Measurements from ENCODE around the gene KANSL1.

- TF ChIP-seq CTCF (IDR thresholded peaks at IDR 0.05 in 2 of 3, conservative IDR thresholded peaks at IDR 0.05 in 1 of 3; ENCODE audit: control insufficient read depth in 2 of 3, extremely low read depth in 1 of 3, insufficient read depth in 1 of 3, low read depth in 3 of 3, low read length in 3 of 3) (no peak), TAF1 (IDR thresholded peaks at IDR 0.05; ENCODE audit: borderline replicate concordance, low read depth, low read length) (no peak), ATF3 (IDR thresholded peaks at IDR 0.05; ENCODE audit: borderline replicate concordance, extremely low read depth, low read depth, low read length) (no peak), POLR2AphosphoS2 (IDR thresholded peaks at IDR 0.05; ENCODE audit: low read depth, low read length) (no peak), RCOR1 (conservative IDR thresholded peaks at IDR 0.05; ENCODE audit: low read depth, low read length) (no peak), REST (IDR thresholded peaks at IDR 0.05; ENCODE audit: low read depth, low read length) (no peak), BRCA1 (IDR thresholded peaks at IDR 0.05; ENCODE audit: low read depth, low read length) (no peak), BHLHE40 (IDR thresholded peaks at IDR 0.05; ENCODE audit: borderline replicate concordance in 1 of 2, low read depth in 2 of 2, low read length in 1 of 2) (no peak), CHD4 (IDR thresholded peaks at IDR 0.05) (no peak), SIN3A (IDR thresholded peaks at IDR 0.05; ENCODE audit: low read depth, low read length) (no peak)
These were observed 77.5 kb downstream of the KANSL1 start for GRCh38 chr17:46115699-46116098.
